Stimulated activated CD8-positive, alpha-beta memory T cell treated with anti-CD3 and anti-CD28 coated beads, Interleukin-7, amount 100 ng/mL, for 24 hours (primary cell): Measurements from ENCODE around the gene LRR1.
"Not testable (repeated sequence)": the region's sequence is repeated elsewhere in the genome, so short reads cannot be mapped to it uniquely, and the experiment has no call there.

ENCODE experiments used
- DNase-seq: peaks from one replicate; pipeline ENCODE4 v3.0.0-alpha.2; 2020; ENCODE audit warnings: low read depth

LRR1 gene

GRCh38 chr14:49598485-49599300 lies at the start of gene LRR1:
Gene LRR1 (plus strand): TSS chr14:49598940. CDS start chr14:49599021, 81 bp downstream.
- DNase-seq, result peak; percentile 74

- no peak for DNase-seq
Measured at GRCh38 chr14:49549446-49549845, 49.3 kb upstream of the LRR1 start.

- DNase-seq, result no peak
Measured at GRCh38 chr14:49549881-49550280, 48.9 kb upstream of the LRR1 start.

- DNase-seq, result no peak
Measured at GRCh38 chr14:49550286-49551184, 48.2 kb upstream of the LRR1 start.

GRCh38 chr14:49551569-49551968 lies 47.2 kb upstream of the LRR1 start:
- no peak for DNase-seq

GRCh38 chr14:49553106-49553505 lies 45.6 kb upstream of the LRR1 start:
- no peak for DNase-seq

- DNase-seq, result no peak
Measured at GRCh38 chr14:49553892-49554291, 44.8 kb upstream of the LRR1 start.

- no peak for DNase-seq
Measured at GRCh38 chr14:49559979-49560768, 38.6 kb upstream of the LRR1 start.

- DNase-seq, result no peak
Measured at GRCh38 chr14:49566714-49567113, 32.0 kb upstream of the LRR1 start.

GRCh38 chr14:49569281-49569680 lies 29.5 kb upstream of the LRR1 start:
- DNase-seq, result no peak

- no peak for DNase-seq
Measured at GRCh38 chr14:49574038-49574437, 24.7 kb upstream of the LRR1 start.

GRCh38 chr14:49578141-49578540 lies 20.6 kb upstream of the LRR1 start:
- DNase-seq, result no peak

- no peak for DNase-seq
Measured at GRCh38 chr14:49579841-49580240, 18.9 kb upstream of the LRR1 start.

GRCh38 chr14:49581209-49582112 lies 17.3 kb upstream of the LRR1 start:
- no peak for DNase-seq

- DNase-seq, result no peak
Measured at GRCh38 chr14:49582113-49582977, 16.4 kb upstream of the LRR1 start.

- DNase-seq, result no peak
Measured at GRCh38 chr14:49583629-49584028, 15.1 kb upstream of the LRR1 start.

- no peak for DNase-seq
Measured at GRCh38 chr14:49584058-49584457, 14.7 kb upstream of the LRR1 start.

- not testable (repeated sequence) for DNase-seq
Measured at GRCh38 chr14:49584981-49585640, 13.6 kb upstream of the LRR1 start.

GRCh38 chr14:49585803-49586672 lies 12.7 kb upstream of the LRR1 start, which contains the start of gene RPS29:
Gene RPS29 (minus strand): TSS chr14:49586380. CDS start chr14:49586346, 34 bp downstream.
- DNase-seq, result peak; percentile 97
